ENCODE results near the gene MMP11.

The MMP11 gene

GRCh38 chr22:23780146-23780748, 7.6 kb downstream of the MMP11 start:
- TF ChIP-seq CTCF (IDR thresholded peaks at IDR 0.05; ENCODE audit: control insufficient read depth, extremely low read depth, insufficient read depth): no peak
- H3K4me3 ChIP-seq (ENCODE audit: low read depth, low read length): no peak overlapping the region
- DNase-seq (ENCODE audit: low read depth): no peak

DNA sequence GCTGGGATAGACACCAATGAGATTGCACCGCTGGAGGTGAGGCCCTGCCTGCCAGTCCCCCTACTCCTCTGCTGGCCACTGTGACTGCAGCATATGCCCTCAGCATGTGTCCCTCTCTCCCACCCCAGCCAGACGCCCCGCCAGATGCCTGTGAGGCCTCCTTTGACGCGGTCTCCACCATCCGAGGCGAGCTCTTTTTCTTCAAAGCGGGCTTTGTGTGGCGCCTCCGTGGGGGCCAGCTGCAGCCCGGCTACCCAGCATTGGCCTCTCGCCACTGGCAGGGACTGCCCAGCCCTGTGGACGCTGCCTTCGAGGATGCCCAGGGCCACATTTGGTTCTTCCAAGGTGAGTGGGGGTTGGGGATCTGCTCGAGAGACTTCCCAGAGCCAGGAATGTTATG, 8.4 kb downstream of the MMP11 start:
- no peak for DNase-seq (ENCODE audit: low read depth)
- H3K4me3 ChIP-seq (ENCODE audit: low read depth, low read length): no peak overlapping the region
- TF ChIP-seq CTCF (IDR thresholded peaks at IDR 0.05; ENCODE audit: control insufficient read depth, extremely low read depth, insufficient read depth): no peak

- DNase-seq (ENCODE audit: low read depth): no peak
- no peak for TF ChIP-seq CTCF (IDR thresholded peaks at IDR 0.05; ENCODE audit: control insufficient read depth, extremely low read depth, insufficient read depth)
- H3K4me3 ChIP-seq (ENCODE audit: low read depth, low read length): no peak overlapping the region
Measured at GRCh38 chr22:23781511-23782183, 9.0 kb downstream of the MMP11 start.

- no peak for TF ChIP-seq CTCF (IDR thresholded peaks at IDR 0.05; ENCODE audit: control insufficient read depth, extremely low read depth, insufficient read depth)
- H3K4me3 ChIP-seq (ENCODE audit: low read depth, low read length): no peak overlapping the region
- DNase-seq (ENCODE audit: low read depth): no peak
Measured at GRCh38 chr22:23782252-23782651, 9.6 kb downstream of the MMP11 start.

- H3K4me3 ChIP-seq (ENCODE audit: low read depth, low read length): no peak overlapping the region
- no peak for DNase-seq (ENCODE audit: low read depth)
- no peak for TF ChIP-seq CTCF (IDR thresholded peaks at IDR 0.05; ENCODE audit: control insufficient read depth, extremely low read depth, insufficient read depth)
Measured at GRCh38 chr22:23782703-23783102, 10.1 kb downstream of the MMP11 start.

- no peak for TF ChIP-seq CTCF (IDR thresholded peaks at IDR 0.05; ENCODE audit: control insufficient read depth, extremely low read depth, insufficient read depth)
- DNase-seq (ENCODE audit: low read depth): no peak
Measured at GRCh38 chr22:23783265-23784150, 10.9 kb downstream of the MMP11 start.

More at GRCh38 chr22:23783265-23784150, 10.9 kb downstream of the MMP11 start:
- H3K4me3 ChIP-seq (ENCODE audit: low read depth, low read length): no peak overlapping the region
